Osteoblast (primary cell): ENCODE data around the gene BCL2L1. TPM values are rescaled to one million over a fixed set of nuclear protein-coding genes. Genes with fewer than 3 reads are reported as not detected.

ENCODE experiments used
- DNase-seq: peaks from one replicate; pipeline ENCODE4 v3.0.0; 2011; ENCODE audit warnings: low spot score, mixed read lengths; ENCODE audit not compliant: insufficient read length; ENCODE audit errors: missing footprints
- H2AFZ ChIP-seq: 2 replicates; pipeline ENCODE4 v1.6.0; 2011; ENCODE audit warnings: mild to moderate bottlenecking, low read length
- H3K27ac ChIP-seq: 2 replicates; pipeline ENCODE4 v1.5.1; 2011; ENCODE audit warnings: mild to moderate bottlenecking, low read depth, low read length, moderate library complexity
- H3K27me3 ChIP-seq: 2 replicates; pipeline ENCODE4 v1.6.0; 2012; ENCODE audit warnings: mild to moderate bottlenecking, control low read depth, inconsistent platforms, low read length, moderate library complexity; ENCODE audit not compliant: insufficient read depth
- H3K36me3 ChIP-seq: 2 replicates; pipeline ENCODE4 v1.5.1; 2011; ENCODE audit warnings: mild to moderate bottlenecking, low read length, control low read depth, moderate library complexity; ENCODE audit not compliant: insufficient read depth
- H3K4me1 ChIP-seq: 2 replicates; pipeline ENCODE4 v1.5.1; 2011; ENCODE audit warnings: mild to moderate bottlenecking, low read length, control low read depth, moderate library complexity; ENCODE audit not compliant: insufficient read depth
- H3K4me2 ChIP-seq: 2 replicates; pipeline ENCODE4 v1.6.0; 2011; ENCODE audit warnings: mild to moderate bottlenecking, low read length; ENCODE audit not compliant: insufficient read depth
- H3K4me3 ChIP-seq: fragments of 200-600 bp; sonication (generic); 3 replicates; pipeline ENCODE4 v1.5.1; 2012; ENCODE audit warnings: mild to moderate bottlenecking, low read length, inconsistent platforms; ENCODE audit not compliant: insufficient read depth
- H3K79me2 ChIP-seq: 2 replicates; pipeline ENCODE4 v1.6.0; 2012; ENCODE audit warnings: mild to moderate bottlenecking, low read length, control low read depth, inconsistent platforms; ENCODE audit not compliant: insufficient read depth
- H3K9me3 ChIP-seq: 2 replicates; pipeline ENCODE4 v1.5.1; 2011; ENCODE audit warnings: low read depth, low read length, control low read depth
- H4K20me1 ChIP-seq: 2 replicates; pipeline ENCODE4 v1.6.0; 2012; ENCODE audit warnings: mild to moderate bottlenecking, low read length, control low read depth; ENCODE audit not compliant: insufficient read depth
- total RNA-seq: library from RNA; depleted of rRNA; stranded (reverse); fragments of >200 nt; gene quantifications from 2 replicates; pipeline ENCODE4 v1.2.3, GENCODE V29; 2012
- TF ChIP-seq, protein P1 (sequence below): IDR thresholded peaks from 2 replicates; pipeline ENCODE4 v1.5.1; 2011; ENCODE audit warnings: mild to moderate bottlenecking, low read depth, low read length, moderate library complexity; ENCODE audit errors: extremely low read depth

The BCL2L1 gene
- total RNA-seq, 1 donor: 127 TPM

DNA sequence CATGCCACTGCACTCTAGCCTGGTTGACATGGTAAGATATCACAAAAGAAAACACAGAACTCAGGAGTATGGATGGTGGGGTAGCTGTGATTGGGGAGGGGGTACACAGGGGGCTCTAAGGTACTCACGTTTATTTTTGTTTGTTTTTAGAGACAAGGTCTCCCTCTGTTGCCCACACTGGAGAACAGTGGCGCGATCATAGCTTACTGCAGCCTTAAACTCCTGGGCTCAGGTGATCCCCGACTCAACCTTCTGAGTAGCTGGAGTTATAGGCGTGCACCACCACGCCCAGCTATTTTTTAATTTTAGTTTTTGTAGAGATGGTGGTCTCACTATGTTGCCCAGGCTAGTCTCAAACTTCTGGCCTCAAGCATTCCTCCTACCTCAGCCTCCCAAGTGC lies 29.3 kb downstream of the BCL2L1 start:
- H3K27me3 ChIP-seq: no peaks in the 10 kb centered on the region
- H3K9me3 ChIP-seq: no peaks in the 10 kb centered on the region
- H4K20me1 ChIP-seq: no peaks in the 10 kb centered on the region
- H3K36me3 ChIP-seq: peaks cover 30% of the 10 kb centered on the region
- peaks cover 91% of the 10 kb centered on the region for H3K79me2 ChIP-seq
- DNase-seq: no peak
- H3K4me2 ChIP-seq: no peak overlapping the region
- no peak overlapping the region for H3K27ac ChIP-seq
- no peak overlapping the region for H3K4me3 ChIP-seq
- no peak overlapping the region for H2AFZ ChIP-seq
- TF ChIP-seq, protein P1, sequence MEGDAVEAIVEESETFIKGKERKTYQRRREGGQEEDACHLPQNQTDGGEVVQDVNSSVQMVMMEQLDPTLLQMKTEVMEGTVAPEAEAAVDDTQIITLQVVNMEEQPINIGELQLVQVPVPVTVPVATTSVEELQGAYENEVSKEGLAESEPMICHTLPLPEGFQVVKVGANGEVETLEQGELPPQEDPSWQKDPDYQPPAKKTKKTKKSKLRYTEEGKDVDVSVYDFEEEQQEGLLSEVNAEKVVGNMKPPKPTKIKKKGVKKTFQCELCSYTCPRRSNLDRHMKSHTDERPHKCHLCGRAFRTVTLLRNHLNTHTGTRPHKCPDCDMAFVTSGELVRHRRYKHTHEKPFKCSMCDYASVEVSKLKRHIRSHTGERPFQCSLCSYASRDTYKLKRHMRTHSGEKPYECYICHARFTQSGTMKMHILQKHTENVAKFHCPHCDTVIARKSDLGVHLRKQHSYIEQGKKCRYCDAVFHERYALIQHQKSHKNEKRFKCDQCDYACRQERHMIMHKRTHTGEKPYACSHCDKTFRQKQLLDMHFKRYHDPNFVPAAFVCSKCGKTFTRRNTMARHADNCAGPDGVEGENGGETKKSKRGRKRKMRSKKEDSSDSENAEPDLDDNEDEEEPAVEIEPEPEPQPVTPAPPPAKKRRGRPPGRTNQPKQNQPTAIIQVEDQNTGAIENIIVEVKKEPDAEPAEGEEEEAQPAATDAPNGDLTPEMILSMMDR: no peak
- H3K4me1 ChIP-seq: peaks cover 37% of the 10 kb centered on the region

DNA sequence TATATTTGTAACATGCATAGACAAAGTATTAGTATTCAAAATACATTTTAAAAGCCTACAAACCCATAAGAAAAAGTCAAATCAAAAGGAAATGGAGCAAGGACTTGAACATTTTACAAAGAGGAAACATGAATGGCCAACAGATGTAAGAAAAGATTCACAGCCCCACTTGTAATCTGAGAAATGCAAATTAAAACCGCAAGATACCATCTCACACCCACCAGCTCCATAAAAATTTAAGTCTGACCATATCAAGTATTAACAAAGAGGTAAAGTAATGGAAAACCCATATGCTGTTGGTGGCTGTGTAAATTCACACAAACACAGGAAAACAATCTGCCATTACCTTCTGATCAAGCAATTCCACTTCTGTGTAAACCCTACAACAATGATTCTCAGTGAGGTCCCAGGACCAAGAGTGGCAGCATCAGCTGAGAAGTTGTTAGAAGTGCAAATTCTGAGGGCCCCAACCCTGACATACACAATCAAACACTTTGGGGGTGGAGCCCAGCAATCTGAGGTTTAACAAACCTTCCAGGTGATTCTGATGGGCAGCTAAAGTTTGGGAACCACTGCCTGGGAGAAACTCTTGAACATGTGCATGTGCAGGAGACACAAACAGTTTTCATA lies 30.9 kb downstream of the BCL2L1 start:
- no peak overlapping the region for H3K4me3 ChIP-seq
- H3K4me2 ChIP-seq: peak overlapping the region; percentile 45
- peaks cover 92% of the 10 kb centered on the region for H3K79me2 ChIP-seq
- H4K20me1 ChIP-seq: no peaks in the 10 kb centered on the region
- H3K36me3 ChIP-seq: peaks cover 39% of the 10 kb centered on the region
- H3K9me3 ChIP-seq: no peaks in the 10 kb centered on the region
- TF ChIP-seq, protein P1: no peak
- H3K27me3 ChIP-seq: no peaks in the 10 kb centered on the region
- DNase-seq: no peak
- H3K27ac ChIP-seq: peak overlapping the region; percentile 51
- H3K4me1 ChIP-seq: peaks cover 36% of the 10 kb centered on the region
- H2AFZ ChIP-seq: no peak overlapping the region

DNA sequence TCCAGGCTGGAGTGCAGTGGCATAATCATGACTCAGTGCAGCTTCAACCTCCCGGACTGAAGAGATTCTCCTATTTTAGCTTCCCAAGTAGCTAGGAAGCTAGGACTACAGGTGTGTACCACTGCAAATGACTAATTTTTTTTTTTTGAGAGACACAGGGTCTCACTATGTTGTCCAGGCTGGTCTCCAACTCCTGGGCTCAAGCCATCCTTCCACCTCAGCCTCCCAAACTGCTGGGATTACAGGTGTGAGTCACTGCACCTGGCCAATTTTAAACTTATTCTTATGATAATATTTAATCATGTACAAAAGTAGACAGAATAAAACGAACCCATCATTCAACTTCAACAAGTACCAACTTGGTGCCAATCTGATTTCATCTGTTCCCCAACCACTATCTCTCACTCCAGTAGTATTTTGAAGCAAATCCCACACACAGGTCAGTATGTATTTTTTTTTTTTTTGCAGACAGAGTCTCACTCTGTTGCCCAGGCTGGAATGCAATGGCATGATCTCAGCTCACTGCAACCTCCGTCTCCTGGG lies 32.5 kb downstream of the BCL2L1 start:
- H3K27me3 ChIP-seq: no peaks in the 10 kb centered on the region
- peaks cover 22% of the 10 kb centered on the region for H3K4me1 ChIP-seq
- H3K27ac ChIP-seq: no peak overlapping the region
- H3K4me2 ChIP-seq: no peak overlapping the region
- DNase-seq: no peak
- H3K9me3 ChIP-seq: no peaks in the 10 kb centered on the region
- no peak overlapping the region for H2AFZ ChIP-seq
- TF ChIP-seq, protein P1: no peak
- peaks cover 8% of the 10 kb centered on the region for H4K20me1 ChIP-seq
- peaks cover 42% of the 10 kb centered on the region for H3K36me3 ChIP-seq
- H3K4me3 ChIP-seq: no peak overlapping the region
- peaks cover 93% of the 10 kb centered on the region for H3K79me2 ChIP-seq

DNA sequence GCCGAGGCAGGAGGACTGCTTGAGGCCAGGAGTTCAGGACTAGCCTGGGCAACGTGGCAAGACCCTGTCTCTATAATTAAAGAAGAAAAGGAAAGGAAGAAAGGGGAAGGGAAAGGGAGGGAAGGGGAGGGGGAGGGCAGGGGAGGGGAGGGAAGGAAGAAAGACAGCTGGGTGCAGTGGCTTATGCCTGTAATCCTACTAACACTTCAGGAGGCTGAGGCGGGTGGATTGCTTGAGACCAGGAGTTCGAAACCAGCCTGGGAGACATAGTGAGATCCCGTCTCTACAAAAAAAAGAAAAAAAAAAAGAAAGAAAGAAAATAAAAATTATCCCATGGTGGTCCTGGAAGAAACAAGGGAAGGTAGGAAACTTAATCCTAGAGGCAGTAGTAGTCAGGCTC lies 33.5 kb downstream of the BCL2L1 start:
- Histone ChIP-seq H3K4me2 (no peak overlapping the region), H3K27ac (no peak overlapping the region), H3K27me3 (no peaks in the 10 kb centered on the region), H3K9me3 (no peaks in the 10 kb centered on the region), H2AFZ (no peak overlapping the region), H3K79me2 (peaks cover 91% of the 10 kb centered on the region), H3K4me1 (peaks cover 16% of the 10 kb centered on the region), H3K36me3 (peaks cover 40% of the 10 kb centered on the region), H4K20me1 (peaks cover 14% of the 10 kb centered on the region), H3K4me3 (no peak overlapping the region)
- DNase-seq: no peak
- TF ChIP-seq, protein P1: no peak
